Measurements from ENCODE around the gene SLC7A7. TPM values are rescaled to one million over a fixed set of nuclear protein-coding genes. Genes with fewer than 3 reads are reported as not detected.

Gene SLC7A7
- total and polyA plus RNA-seq, 9 donors: 15.8 to 59.3 (median 28.4) TPM

- DNase-seq: no peak
- Histone ChIP-seq H3K27ac (ENCODE audit: low read length) (no peak overlapping the region), H3K27me3 (ENCODE audit: control insufficient read depth, insufficient read depth, low read length) (no peaks in the 10 kb centered on the region), H3K9me3 (replicated peaks; ENCODE audit: control insufficient read depth, low read depth, low read length) (no peaks in the 10 kb centered on the region), H3K4me1 (ENCODE audit: control insufficient read depth, insufficient read depth, low read length) (no peaks in the 10 kb centered on the region), H3K4me3 (ENCODE audit: low read length) (no peak overlapping the region), H3K36me3 (ENCODE audit: control insufficient read depth, insufficient read depth, low read length) (peaks cover 60% of the 10 kb centered on the region)
- WGBS (ENCODE audit: insufficient coverage): 84% methylated on average over 3 of the region's 10 CpGs
These were observed 41.1 kb downstream of the SLC7A7 start for GRCh38 chr14:22774011-22774706.

- H3K27me3 ChIP-seq (ENCODE audit: control insufficient read depth, insufficient read depth, low read length): no peaks in the 10 kb centered on the region
- H3K4me3 ChIP-seq (ENCODE audit: low read length): no peak overlapping the region
- H3K4me1 ChIP-seq (ENCODE audit: control insufficient read depth, insufficient read depth, low read length): no peaks in the 10 kb centered on the region
- no peak overlapping the region for H3K27ac ChIP-seq (ENCODE audit: low read length)
- WGBS (ENCODE audit: insufficient coverage): 96% methylated on average over 7 of the region's 8 CpGs
- no peak for DNase-seq
- H3K9me3 ChIP-seq (replicated peaks; ENCODE audit: control insufficient read depth, low read depth, low read length): no peaks in the 10 kb centered on the region
- H3K36me3 ChIP-seq (ENCODE audit: control insufficient read depth, insufficient read depth, low read length): peaks cover 59% of the 10 kb centered on the region
These were observed 41.8 kb downstream of the SLC7A7 start for GRCh38 chr14:22773162-22774010.

- Histone ChIP-seq H3K36me3 (ENCODE audit: control insufficient read depth, insufficient read depth, low read length) (peaks cover 61% of the 10 kb centered on the region), H3K9me3 (replicated peaks; ENCODE audit: control insufficient read depth, low read depth, low read length) (no peaks in the 10 kb centered on the region), H3K27ac (ENCODE audit: low read length) (no peak overlapping the region), H3K4me1 (ENCODE audit: control insufficient read depth, insufficient read depth, low read length) (peaks cover 3% of the 10 kb centered on the region), H3K4me3 (ENCODE audit: low read length) (no peak overlapping the region), H3K27me3 (ENCODE audit: control insufficient read depth, insufficient read depth, low read length) (no peaks in the 10 kb centered on the region)
- 100% methylated on average over 1 of the region's 1 CpG for WGBS (ENCODE audit: insufficient coverage)
- no peak for DNase-seq
These were observed 42.5 kb downstream of the SLC7A7 start for GRCh38 chr14:22772725-22773124.

GRCh38 chr14:22770481-22771187, 44.6 kb downstream of the SLC7A7 start:
- no peak overlapping the region for H3K27ac ChIP-seq (ENCODE audit: low read length)
- DNase-seq: no peak
- H3K4me1 ChIP-seq (ENCODE audit: control insufficient read depth, insufficient read depth, low read length): peaks cover 8% of the 10 kb centered on the region
- H3K4me3 ChIP-seq (ENCODE audit: low read length): no peak overlapping the region
- H3K9me3 ChIP-seq (replicated peaks; ENCODE audit: control insufficient read depth, low read depth, low read length): no peaks in the 10 kb centered on the region
- no peaks in the 10 kb centered on the region for H3K27me3 ChIP-seq (ENCODE audit: control insufficient read depth, insufficient read depth, low read length)
- WGBS (ENCODE audit: insufficient coverage): 94% methylated on average over 3 of the region's 8 CpGs
- peaks cover 53% of the 10 kb centered on the region for H3K36me3 ChIP-seq (ENCODE audit: control insufficient read depth, insufficient read depth, low read length)

- H3K36me3 ChIP-seq (ENCODE audit: control insufficient read depth, insufficient read depth, low read length): peaks cover 50% of the 10 kb centered on the region
- WGBS (ENCODE audit: insufficient coverage): no CpG with 5 or more reads among the region's 2 CpGs
These were observed 45.9 kb downstream of the SLC7A7 start for GRCh38 chr14:22769369-22769768.

GRCh38 chr14:22768947-22769346, 46.3 kb downstream of the SLC7A7 start:
- no peak overlapping the region for H3K27ac ChIP-seq (ENCODE audit: low read length)

More at GRCh38 chr14:22769369-22769768, 45.9 kb downstream of the SLC7A7 start:
- Histone ChIP-seq H3K4me1 (ENCODE audit: control insufficient read depth, insufficient read depth, low read length) (peaks cover 8% of the 10 kb centered on the region), H3K4me3 (ENCODE audit: low read length) (no peak overlapping the region), H3K9me3 (replicated peaks; ENCODE audit: control insufficient read depth, low read depth, low read length) (no peaks in the 10 kb centered on the region), H3K27ac (ENCODE audit: low read length) (no peak overlapping the region), H3K27me3 (ENCODE audit: control insufficient read depth, insufficient read depth, low read length) (no peaks in the 10 kb centered on the region)
- no peak for DNase-seq

GRCh38 chr14:22767323-22767589, 48.0 kb downstream of the SLC7A7 start:
- Histone ChIP-seq H3K4me1 (ENCODE audit: control insufficient read depth, insufficient read depth, low read length) (peaks cover 8% of the 10 kb centered on the region), H3K36me3 (ENCODE audit: control insufficient read depth, insufficient read depth, low read length) (peaks cover 34% of the 10 kb centered on the region), H3K4me3 (ENCODE audit: low read length) (peak overlapping the region; percentile 98), H3K27ac (ENCODE audit: low read length) (peak overlapping the region; percentile 95), H3K9me3 (replicated peaks; ENCODE audit: control insufficient read depth, low read depth, low read length) (no peaks in the 10 kb centered on the region), H3K27me3 (ENCODE audit: control insufficient read depth, insufficient read depth, low read length) (no peaks in the 10 kb centered on the region)
- WGBS (ENCODE audit: insufficient coverage): no CpG with 5 or more reads among the region's 6 CpGs
- DNase-seq: no peak

More at GRCh38 chr14:22768947-22769346, 46.3 kb downstream of the SLC7A7 start:
- no peaks in the 10 kb centered on the region for H3K27me3 ChIP-seq (ENCODE audit: control insufficient read depth, insufficient read depth, low read length)
- H3K9me3 ChIP-seq (replicated peaks; ENCODE audit: control insufficient read depth, low read depth, low read length): no peaks in the 10 kb centered on the region
- no peak for DNase-seq
- no CpG with 5 or more reads among the region's 4 CpGs for WGBS (ENCODE audit: insufficient coverage)
- peaks cover 46% of the 10 kb centered on the region for H3K36me3 ChIP-seq (ENCODE audit: control insufficient read depth, insufficient read depth, low read length)
- peaks cover 8% of the 10 kb centered on the region for H3K4me1 ChIP-seq (ENCODE audit: control insufficient read depth, insufficient read depth, low read length)
- H3K4me3 ChIP-seq (ENCODE audit: low read length): no peak overlapping the region

- under 1% methylated on average over 54 of the region's 56 CpGs for WGBS (ENCODE audit: insufficient coverage)
- Histone ChIP-seq H3K9me3 (replicated peaks; ENCODE audit: control insufficient read depth, low read depth, low read length) (peaks cover 2% of the 10 kb centered on the region), H3K27me3 (ENCODE audit: control insufficient read depth, insufficient read depth, low read length) (no peaks in the 10 kb centered on the region), H3K27ac (ENCODE audit: low read length) (peak within 1 kb of the TSS; percentile 95), H3K36me3 (ENCODE audit: control insufficient read depth, insufficient read depth, low read length) (peaks cover 31% of the 10 kb centered on the region), H3K4me3 (ENCODE audit: low read length) (peak within 1 kb of the TSS; percentile 98), H3K4me1 (ENCODE audit: control insufficient read depth, insufficient read depth, low read length) (peaks cover 8% of the 10 kb centered on the region)
- DNase-seq: peak; percentile 99
These were observed 48.5 kb downstream of the SLC7A7 start, which contains the start of gene OXA1L for GRCh38 chr14:22766457-22767322. OXA1L (plus strand) TSS chr14:22766688; CDS start chr14:22766702, 14 bp downstream.

- H3K36me3 ChIP-seq (ENCODE audit: control insufficient read depth, insufficient read depth, low read length): peaks cover 7% of the 10 kb centered on the region
- peak; percentile 33 for DNase-seq
- no peaks in the 10 kb centered on the region for H3K27me3 ChIP-seq (ENCODE audit: control insufficient read depth, insufficient read depth, low read length)
- no peak overlapping the region for H3K4me3 ChIP-seq (ENCODE audit: low read length)
- H3K4me1 ChIP-seq (ENCODE audit: control insufficient read depth, insufficient read depth, low read length): peaks cover 8% of the 10 kb centered on the region
- H3K9me3 ChIP-seq (replicated peaks; ENCODE audit: control insufficient read depth, low read depth, low read length): peaks cover 8% of the 10 kb centered on the region
- 70% methylated on average over 2 of the region's 4 CpGs for WGBS (ENCODE audit: insufficient coverage)
- no peak overlapping the region for H3K27ac ChIP-seq (ENCODE audit: low read length)
These were observed 50.9 kb downstream of the SLC7A7 start for GRCh38 chr14:22764382-22764781.

Measured in muscle of leg (tissue), 11 donors.